HL-60 (cell line): Measurements from ENCODE around the gene GNAL.

Source experiments
- DNase-seq, 2 experiments: peaks; one replicate each; pipeline ENCODE4 v3.0.0-alpha.2; 2010 to 2020; ENCODE audit warnings: low read depth in 1 of 2, low spot score in 1 of 2
- H3K27ac ChIP-seq: fragments of 250-450 bp; sonication (Bioruptor Pico); replicated peaks from 2 replicates; pipeline ENCODE4 v1.5.1; 2020; ENCODE audit warnings: mild to moderate bottlenecking, moderate library complexity
- H3K27me3 ChIP-seq: fragments of 250-450 bp; sonication (Bioruptor Pico); 2 replicates; pipeline ENCODE4 v1.5.1; 2021; ENCODE audit warnings: mild to moderate bottlenecking, moderate library complexity; ENCODE audit not compliant: insufficient read depth, poor library complexity, severe bottlenecking
- H3K4me3 ChIP-seq: replicated peaks from 2 replicates; pipeline ENCODE4 v1.5.1; 2011; ENCODE audit warnings: mild to moderate bottlenecking, control low read depth, low read length; ENCODE audit not compliant: insufficient read depth
- GABPA ChIP-seq: IDR thresholded peaks from 2 replicates; pipeline ENCODE4 v1.6.1; 2012; ENCODE audit warnings: low read depth
- POLR2AphosphoS5 ChIP-seq: IDR thresholded peaks from 2 replicates; pipeline ENCODE4 v1.6.1; 2012; ENCODE audit warnings: low read depth
- SPI1 ChIP-seq: IDR thresholded peaks from 2 replicates; pipeline ENCODE4 v1.6.1; 2012; ENCODE audit warnings: low read depth, mild to moderate bottlenecking, borderline replicate concordance
- TF ChIP-seq, protein P1 (sequence below): IDR thresholded peaks from one replicate; pipeline ENCODE4 v1.5.1; 2011; ENCODE audit warnings: low read length, control low read depth, inconsistent platforms; ENCODE audit not compliant: insufficient read depth
- TF ChIP-seq, protein P2 (sequence below): IDR thresholded peaks from 2 replicates; pipeline ENCODE4 v1.6.1; 2012; ENCODE audit warnings: low read depth; ENCODE audit not compliant: insufficient replicate concordance

GNAL gene

DNA sequence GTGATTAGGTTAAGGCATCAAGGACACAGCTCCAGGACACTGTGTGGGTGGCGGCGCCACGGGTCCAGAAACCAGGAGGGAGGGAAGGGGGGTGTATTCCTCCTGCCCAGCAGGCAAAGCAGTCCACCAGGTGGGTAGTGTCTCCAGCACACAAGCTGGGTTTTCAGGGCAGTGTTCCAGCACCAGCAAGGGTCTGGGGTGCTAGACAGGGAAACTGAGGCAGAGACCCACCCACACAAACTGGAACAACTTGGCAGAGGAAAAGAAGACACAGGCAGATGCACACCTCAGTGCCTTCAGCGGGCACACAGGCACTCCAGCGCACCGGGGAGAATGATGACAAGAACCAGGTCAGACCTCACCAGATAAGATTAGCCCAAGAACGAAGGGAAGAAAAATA lies 28.4 kb upstream of the GNAL start:
- TF ChIP-seq POLR2AphosphoS5 (no peak), SPI1 (no peak), GABPA (no peak)
- TF ChIP-seq, protein P1, sequence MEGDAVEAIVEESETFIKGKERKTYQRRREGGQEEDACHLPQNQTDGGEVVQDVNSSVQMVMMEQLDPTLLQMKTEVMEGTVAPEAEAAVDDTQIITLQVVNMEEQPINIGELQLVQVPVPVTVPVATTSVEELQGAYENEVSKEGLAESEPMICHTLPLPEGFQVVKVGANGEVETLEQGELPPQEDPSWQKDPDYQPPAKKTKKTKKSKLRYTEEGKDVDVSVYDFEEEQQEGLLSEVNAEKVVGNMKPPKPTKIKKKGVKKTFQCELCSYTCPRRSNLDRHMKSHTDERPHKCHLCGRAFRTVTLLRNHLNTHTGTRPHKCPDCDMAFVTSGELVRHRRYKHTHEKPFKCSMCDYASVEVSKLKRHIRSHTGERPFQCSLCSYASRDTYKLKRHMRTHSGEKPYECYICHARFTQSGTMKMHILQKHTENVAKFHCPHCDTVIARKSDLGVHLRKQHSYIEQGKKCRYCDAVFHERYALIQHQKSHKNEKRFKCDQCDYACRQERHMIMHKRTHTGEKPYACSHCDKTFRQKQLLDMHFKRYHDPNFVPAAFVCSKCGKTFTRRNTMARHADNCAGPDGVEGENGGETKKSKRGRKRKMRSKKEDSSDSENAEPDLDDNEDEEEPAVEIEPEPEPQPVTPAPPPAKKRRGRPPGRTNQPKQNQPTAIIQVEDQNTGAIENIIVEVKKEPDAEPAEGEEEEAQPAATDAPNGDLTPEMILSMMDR, result no peak
- TF ChIP-seq, protein P2, sequence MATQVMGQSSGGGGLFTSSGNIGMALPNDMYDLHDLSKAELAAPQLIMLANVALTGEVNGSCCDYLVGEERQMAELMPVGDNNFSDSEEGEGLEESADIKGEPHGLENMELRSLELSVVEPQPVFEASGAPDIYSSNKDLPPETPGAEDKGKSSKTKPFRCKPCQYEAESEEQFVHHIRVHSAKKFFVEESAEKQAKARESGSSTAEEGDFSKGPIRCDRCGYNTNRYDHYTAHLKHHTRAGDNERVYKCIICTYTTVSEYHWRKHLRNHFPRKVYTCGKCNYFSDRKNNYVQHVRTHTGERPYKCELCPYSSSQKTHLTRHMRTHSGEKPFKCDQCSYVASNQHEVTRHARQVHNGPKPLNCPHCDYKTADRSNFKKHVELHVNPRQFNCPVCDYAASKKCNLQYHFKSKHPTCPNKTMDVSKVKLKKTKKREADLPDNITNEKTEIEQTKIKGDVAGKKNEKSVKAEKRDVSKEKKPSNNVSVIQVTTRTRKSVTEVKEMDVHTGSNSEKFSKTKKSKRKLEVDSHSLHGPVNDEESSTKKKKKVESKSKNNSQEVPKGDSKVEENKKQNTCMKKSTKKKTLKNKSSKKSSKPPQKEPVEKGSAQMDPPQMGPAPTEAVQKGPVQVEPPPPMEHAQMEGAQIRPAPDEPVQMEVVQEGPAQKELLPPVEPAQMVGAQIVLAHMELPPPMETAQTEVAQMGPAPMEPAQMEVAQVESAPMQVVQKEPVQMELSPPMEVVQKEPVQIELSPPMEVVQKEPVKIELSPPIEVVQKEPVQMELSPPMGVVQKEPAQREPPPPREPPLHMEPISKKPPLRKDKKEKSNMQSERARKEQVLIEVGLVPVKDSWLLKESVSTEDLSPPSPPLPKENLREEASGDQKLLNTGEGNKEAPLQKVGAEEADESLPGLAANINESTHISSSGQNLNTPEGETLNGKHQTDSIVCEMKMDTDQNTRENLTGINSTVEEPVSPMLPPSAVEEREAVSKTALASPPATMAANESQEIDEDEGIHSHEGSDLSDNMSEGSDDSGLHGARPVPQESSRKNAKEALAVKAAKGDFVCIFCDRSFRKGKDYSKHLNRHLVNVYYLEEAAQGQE, result no peak
- Histone ChIP-seq H3K4me3 (no peak overlapping the region), H3K27me3 (peaks cover 20% of the 10 kb centered on the region), H3K27ac (no peak overlapping the region)
- no peak for DNase-seq

DNA sequence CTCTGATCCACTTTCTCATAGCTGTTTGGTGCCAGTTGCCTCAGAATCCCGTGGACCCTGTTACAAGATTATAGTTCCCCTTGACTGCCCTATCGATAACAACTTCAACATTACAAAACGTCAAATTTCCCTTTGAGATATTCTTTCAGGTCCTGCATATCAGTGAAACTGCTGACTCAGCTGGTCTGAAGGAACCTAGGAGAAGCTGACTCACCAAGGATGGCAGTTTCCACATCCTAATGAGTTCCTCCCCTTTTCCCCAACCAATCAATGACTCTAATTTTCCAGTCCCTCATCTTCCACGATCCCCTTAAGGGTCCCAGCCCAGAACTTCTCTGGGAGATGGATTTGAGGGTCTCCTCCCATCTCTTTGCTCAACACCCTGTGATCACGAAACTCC lies 27.6 kb upstream of the GNAL start:
- no peak for DNase-seq
- no peak overlapping the region for H3K27ac ChIP-seq
- TF ChIP-seq, protein P2, result no peak
- no peak for TF ChIP-seq POLR2AphosphoS5
- TF ChIP-seq GABPA, result no peak
- no peak for TF ChIP-seq SPI1
- TF ChIP-seq, protein P1, result no peak
- no peak overlapping the region for H3K4me3 ChIP-seq
- peaks cover 26% of the 10 kb centered on the region for H3K27me3 ChIP-seq

DNA sequence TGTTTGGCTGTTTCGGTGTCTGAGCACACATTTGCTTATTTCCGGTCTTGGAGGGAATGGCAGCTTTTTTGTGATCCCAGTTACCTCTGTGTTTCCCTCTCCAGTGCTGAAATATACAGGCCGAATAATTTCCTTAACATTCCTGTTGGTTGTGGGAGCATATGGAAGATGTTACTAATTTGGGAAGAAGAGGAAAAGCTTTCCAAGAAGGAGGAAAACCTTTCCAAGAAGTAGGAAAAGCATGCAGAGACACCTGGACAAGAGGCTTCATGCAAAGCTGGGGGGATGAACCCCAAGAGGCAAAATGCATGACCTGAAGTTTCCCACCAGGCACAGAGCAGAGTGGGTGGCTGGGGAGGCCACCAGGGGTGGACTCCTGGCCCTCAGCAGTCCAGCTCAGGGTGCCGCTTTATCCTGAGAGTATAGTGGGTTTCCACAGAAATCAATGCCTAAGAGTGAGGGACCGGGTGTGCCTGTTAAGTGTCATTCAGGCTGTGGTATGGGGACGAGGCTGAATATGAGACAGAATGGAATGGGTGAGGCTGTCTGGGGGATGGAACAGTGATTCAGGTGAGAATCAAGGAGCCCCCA lies 25.5 kb upstream of the GNAL start:
- Histone ChIP-seq H3K27me3 (peaks cover 30% of the 10 kb centered on the region), H3K4me3 (no peak overlapping the region), H3K27ac (no peak overlapping the region)
- no peak for TF ChIP-seq GABPA
- TF ChIP-seq, protein P1, result no peak
- no peak for TF ChIP-seq SPI1
- DNase-seq, result no peak

DNA sequence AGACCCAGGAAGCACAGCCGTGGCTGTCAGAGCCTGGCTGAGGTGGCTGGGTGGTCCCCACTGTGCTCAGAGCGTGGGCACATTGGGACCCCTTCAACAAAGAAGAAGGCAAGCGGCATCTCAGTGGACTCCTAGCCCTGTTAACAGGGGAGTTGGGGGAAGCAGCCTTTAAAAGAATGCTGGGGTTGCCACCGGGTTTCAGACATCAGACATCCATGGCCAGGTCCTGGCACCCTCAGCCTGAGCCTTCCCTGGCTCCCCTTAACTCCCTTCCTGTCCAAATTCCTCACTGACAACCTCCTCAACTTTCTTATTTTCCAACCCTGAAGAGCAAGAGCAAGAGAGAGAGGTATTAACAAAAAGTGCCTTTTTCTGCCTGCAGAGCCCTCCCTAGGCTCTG lies 24.8 kb upstream of the GNAL start:
- no peak for TF ChIP-seq POLR2AphosphoS5
- TF ChIP-seq, protein P2, result no peak
- no peak for TF ChIP-seq GABPA
- TF ChIP-seq, protein P1, result no peak
- no peak for TF ChIP-seq SPI1
- H3K27me3 ChIP-seq, result peaks cover 34% of the 10 kb centered on the region
- H3K27ac ChIP-seq, result no peak overlapping the region
- H3K4me3 ChIP-seq, result no peak overlapping the region
- DNase-seq, result no peak
